Activated naive CD8-positive, alpha-beta T cell treated with anti-CD3 and anti-CD28 coated beads, Interleukin-2, amount 50 U/mL, for 24 hours (primary cell): ENCODE measurements around the gene FBXO41.
A peak's percentile ranks its signal among the peaks of the same experiment; 100 is the strongest.
"Not testable (repeated sequence)": the region's sequence is repeated elsewhere in the genome, so short reads cannot be mapped to it uniquely, and the experiment has no call there.

ENCODE experiments used
- ATAC-seq: fragments of 150-1000 bp; cut with Tn5 transposase; one replicate; pipeline ENCODE4 v1.10.0; 2021
- DNase-seq: peaks from one replicate; pipeline ENCODE4 v3.0.0; 2021
- H3K27ac Mint-ChIP-seq: one replicate; pipeline ENCODE4 v1.8.0; 2021; ENCODE audit warnings: mild to moderate bottlenecking, mixed read lengths
- H3K27me3 Mint-ChIP-seq: one replicate; pipeline ENCODE4 v1.8.0; 2021; ENCODE audit warnings: mixed read lengths
- H3K36me3 Mint-ChIP-seq: one replicate; pipeline ENCODE4 v1.8.0; 2021; ENCODE audit warnings: low read depth, mixed read lengths
- H3K4me1 Mint-ChIP-seq: one replicate; pipeline ENCODE4 v1.8.0; 2021; ENCODE audit warnings: mixed read lengths
- H3K4me3 Mint-ChIP-seq: one replicate; pipeline ENCODE4 v1.8.0; 2021; ENCODE audit warnings: mild to moderate bottlenecking, moderate library complexity, mixed read lengths
- H3K9me3 Mint-ChIP-seq: one replicate; pipeline ENCODE4 v1.8.0; 2021; ENCODE audit warnings: mixed read lengths

Gene FBXO41

DNA sequence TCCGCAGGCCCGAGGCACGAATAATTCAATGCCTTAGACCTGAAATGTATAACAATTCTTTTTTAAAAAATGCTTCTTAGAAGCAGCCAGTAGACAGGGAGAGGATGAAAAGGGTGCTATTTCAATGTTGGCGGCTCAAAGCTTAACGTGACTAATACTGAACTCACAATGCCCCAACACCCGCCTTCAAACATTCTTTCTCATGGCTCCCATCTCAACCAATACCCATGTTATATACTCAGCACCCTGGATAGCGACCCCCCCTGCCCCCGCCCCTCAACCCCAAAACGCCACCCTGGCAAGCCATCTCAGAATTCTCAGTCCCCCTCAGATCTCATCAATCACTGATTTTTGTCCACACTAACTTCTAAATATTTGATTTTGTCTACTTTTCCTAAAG, 4.4 kb downstream of the FBXO41 start:
- no peaks in the 10 kb centered on the region for H3K9me3 Mint-ChIP-seq
- no peak overlapping the region for H3K4me3 Mint-ChIP-seq
- peaks cover 24% of the 10 kb centered on the region for H3K4me1 Mint-ChIP-seq
- no peaks in the 10 kb centered on the region for H3K27me3 Mint-ChIP-seq
- DNase-seq (no peak), ATAC-seq (no peak)
- H3K36me3 Mint-ChIP-seq: peaks cover 38% of the 10 kb centered on the region
- H3K27ac Mint-ChIP-seq: no peak overlapping the region

- Mint-ChIP-seq H3K4me1 (peaks cover 11% of the 10 kb centered on the region), H3K27me3 (no peaks in the 10 kb centered on the region), H3K9me3 (no peaks in the 10 kb centered on the region), H3K36me3 (peaks cover 36% of the 10 kb centered on the region), H3K4me3 (no peak overlapping the region), H3K27ac (no peak overlapping the region)
- DNase-seq (no peak), ATAC-seq (no peak)
Observed at GRCh38 chr2:73272270-73272669, 12.0 kb downstream of the FBXO41 start.

DNA sequence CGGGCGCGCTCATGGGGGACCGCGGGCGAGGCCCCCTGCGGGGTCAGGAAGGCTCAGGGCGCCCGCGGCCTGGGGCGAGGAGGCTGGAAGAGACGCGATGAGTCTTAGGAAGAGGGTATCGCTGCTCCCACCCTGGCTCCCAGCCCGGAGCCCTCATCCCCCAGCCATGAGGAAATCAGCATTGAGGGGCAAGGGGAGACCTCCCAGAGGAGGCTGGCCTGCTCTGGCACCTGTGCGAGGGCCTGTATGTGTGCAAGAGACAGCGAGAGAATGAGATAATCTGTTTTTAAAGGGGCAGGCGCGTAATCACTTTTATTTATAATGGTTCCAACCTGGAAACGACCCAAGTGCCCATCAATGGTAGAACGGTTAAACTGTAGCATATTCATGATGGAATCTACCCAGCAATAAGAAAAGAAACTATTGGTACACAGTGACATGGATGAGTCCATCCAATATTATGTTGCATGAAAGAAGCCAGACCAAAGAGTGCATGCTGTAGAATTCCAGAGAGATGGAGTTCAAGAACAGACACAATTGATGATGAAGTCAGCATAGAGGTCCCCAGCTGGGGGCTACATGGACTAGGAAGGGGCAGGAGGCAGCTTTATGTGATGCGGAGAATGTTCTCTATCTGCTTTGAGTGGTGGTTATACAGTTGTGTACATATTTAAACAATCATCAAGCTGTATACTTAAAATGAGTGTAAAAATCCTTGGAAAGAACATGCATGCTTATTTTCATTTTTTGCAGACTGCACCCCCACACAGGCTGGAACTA, 14.4 kb downstream of the FBXO41 start:
- no peaks in the 10 kb centered on the region for H3K9me3 Mint-ChIP-seq
- peaks cover 11% of the 10 kb centered on the region for H3K4me1 Mint-ChIP-seq
- peak overlapping the region; percentile 6 for H3K4me3 Mint-ChIP-seq
- DNase-seq (no peak), ATAC-seq (peak; percentile 16)
- peaks cover 34% of the 10 kb centered on the region for H3K36me3 Mint-ChIP-seq
- no peaks in the 10 kb centered on the region for H3K27me3 Mint-ChIP-seq
- H3K27ac Mint-ChIP-seq: no peak overlapping the region

GRCh38 chr2:73268830-73269685, 15.2 kb downstream of the FBXO41 start:
- no peaks in the 10 kb centered on the region for H3K9me3 Mint-ChIP-seq
- ATAC-seq (peak; percentile 82), DNase-seq (peak; percentile 61)
- no peak overlapping the region for H3K4me3 Mint-ChIP-seq
- H3K36me3 Mint-ChIP-seq: peaks cover 33% of the 10 kb centered on the region
- H3K27me3 Mint-ChIP-seq: no peaks in the 10 kb centered on the region
- H3K27ac Mint-ChIP-seq: no peak overlapping the region
- peaks cover 11% of the 10 kb centered on the region for H3K4me1 Mint-ChIP-seq

- Mint-ChIP-seq H3K27ac (no peak overlapping the region), H3K36me3 (peaks cover 33% of the 10 kb centered on the region), H3K4me3 (peak overlapping the region; percentile 1), H3K9me3 (no peaks in the 10 kb centered on the region), H3K27me3 (no peaks in the 10 kb centered on the region), H3K4me1 (peaks cover 11% of the 10 kb centered on the region)
- ATAC-seq (no peak), DNase-seq (no peak)
Observed at GRCh38 chr2:73268366-73268829, 15.9 kb downstream of the FBXO41 start.

GRCh38 chr2:73267008-73267407, 17.3 kb downstream of the FBXO41 start:
- DNase-seq (no peak), ATAC-seq (no peak)
- no peak overlapping the region for H3K4me3 Mint-ChIP-seq
- no peaks in the 10 kb centered on the region for H3K9me3 Mint-ChIP-seq
- H3K27ac Mint-ChIP-seq: no peak overlapping the region
- H3K36me3 Mint-ChIP-seq: peaks cover 32% of the 10 kb centered on the region
- H3K27me3 Mint-ChIP-seq: no peaks in the 10 kb centered on the region
- peaks cover 11% of the 10 kb centered on the region for H3K4me1 Mint-ChIP-seq

DNA sequence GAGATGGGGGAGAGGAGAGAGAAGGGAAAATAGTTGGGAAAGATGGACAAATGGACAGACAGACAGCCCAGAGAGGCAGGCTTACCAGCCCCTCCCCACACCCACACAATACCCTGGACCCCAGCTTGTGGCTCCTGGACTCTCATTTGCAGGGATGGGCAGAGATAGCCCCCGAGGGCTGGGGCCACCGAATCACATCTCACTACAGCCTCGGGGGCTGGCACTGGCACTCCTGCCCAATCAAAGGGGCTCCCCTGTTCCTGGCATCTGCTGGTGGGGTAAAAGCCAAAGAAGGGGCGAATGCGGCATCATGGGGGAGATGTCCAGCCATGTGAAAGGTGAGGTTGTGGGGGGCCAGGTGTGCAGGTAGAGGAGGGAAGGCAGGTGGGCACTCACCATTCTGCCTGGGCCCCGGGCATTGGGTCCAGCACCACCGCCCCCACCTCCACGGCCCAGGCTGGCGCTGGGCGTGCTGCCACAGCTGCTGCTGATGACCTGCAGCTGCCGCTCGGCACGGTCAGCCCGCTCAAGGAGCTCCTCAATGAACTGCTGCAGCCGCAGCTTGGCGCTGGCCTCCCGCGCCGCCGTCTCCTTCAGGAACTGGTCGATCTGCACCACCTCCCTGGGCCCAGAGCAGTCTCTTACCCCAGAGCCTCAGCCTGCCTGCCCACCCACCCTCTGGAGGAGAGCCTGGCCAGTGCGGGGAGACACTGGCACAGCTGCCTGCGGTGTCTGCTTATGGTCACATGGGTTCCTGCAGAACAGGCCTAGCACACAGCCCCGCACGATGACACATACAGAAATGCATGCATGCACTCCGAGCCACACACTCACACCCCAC, 18.0 kb downstream of the FBXO41 start:
- Mint-ChIP-seq H3K4me3 (no peak overlapping the region), H3K36me3 (peaks cover 31% of the 10 kb centered on the region), H3K4me1 (peaks cover 11% of the 10 kb centered on the region), H3K27ac (no peak overlapping the region), H3K27me3 (no peaks in the 10 kb centered on the region), H3K9me3 (no peaks in the 10 kb centered on the region)
- ATAC-seq (no peak), DNase-seq (no peak)

DNA sequence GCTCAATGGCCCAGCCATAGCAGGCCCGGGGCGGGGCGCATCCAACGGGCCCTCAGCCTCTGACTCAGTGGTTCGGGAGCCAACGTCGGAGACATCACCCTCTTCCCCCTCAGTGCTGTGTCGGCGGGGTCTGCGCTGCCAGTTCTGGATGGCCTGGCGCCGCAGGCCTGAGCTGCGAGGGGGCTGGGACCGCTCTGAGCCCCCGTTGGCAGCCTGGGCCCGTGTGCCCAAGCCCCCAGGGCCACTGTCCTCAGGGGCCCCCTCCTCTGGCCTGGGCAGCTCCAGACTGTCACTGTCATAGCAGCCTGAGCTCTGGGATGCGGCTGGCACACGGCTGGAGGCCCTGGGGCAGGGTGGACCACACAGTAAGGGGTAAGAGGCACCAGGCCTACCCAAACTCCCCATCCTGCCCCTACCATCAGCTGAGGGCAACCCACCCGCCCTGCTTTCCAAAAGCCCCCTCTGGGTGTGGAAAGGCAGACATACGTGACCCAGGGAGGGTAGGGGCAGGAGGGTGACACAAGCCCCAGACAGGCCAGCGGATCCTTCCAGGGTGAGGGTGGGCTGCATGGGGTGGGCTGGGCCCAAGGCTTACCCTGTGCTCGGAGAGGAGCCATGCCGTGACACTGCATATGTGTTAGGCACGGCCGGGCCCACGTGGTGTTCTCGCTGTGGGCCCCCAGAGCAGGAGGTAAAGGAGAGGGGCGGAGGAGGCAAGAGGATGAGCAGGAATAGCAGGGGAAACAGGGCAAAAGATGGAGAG, 18.8 kb downstream of the FBXO41 start:
- no peak for DNase-seq
- H3K4me3 Mint-ChIP-seq: no peak overlapping the region
- peaks cover 11% of the 10 kb centered on the region for H3K4me1 Mint-ChIP-seq
- peaks cover 24% of the 10 kb centered on the region for H3K36me3 Mint-ChIP-seq
- no peaks in the 10 kb centered on the region for H3K9me3 Mint-ChIP-seq
- H3K27me3 Mint-ChIP-seq: no peaks in the 10 kb centered on the region
- ATAC-seq: no peak
- H3K27ac Mint-ChIP-seq: no peak overlapping the region

DNA sequence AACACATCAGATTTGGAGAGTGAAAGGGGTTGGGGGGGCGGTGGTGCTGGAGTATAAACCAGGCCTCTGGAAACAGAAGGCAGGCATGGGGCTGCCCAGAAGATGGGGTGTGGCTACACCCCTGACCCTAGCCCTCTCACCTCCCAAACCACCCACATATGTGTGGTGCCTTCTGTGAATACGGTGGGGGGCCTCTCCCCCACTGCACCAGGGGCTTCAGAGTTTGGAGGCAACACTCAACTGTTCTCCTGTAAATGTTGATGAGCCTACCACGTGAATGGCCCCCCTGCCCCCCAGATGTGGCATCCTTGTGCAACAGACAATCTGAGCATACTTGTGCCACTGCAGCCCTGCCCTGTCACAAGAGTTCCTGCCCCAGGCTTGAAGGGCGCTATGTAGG, 19.5 kb downstream of the FBXO41 start:
- ATAC-seq: no peak
- Mint-ChIP-seq H3K4me1 (peaks cover 8% of the 10 kb centered on the region), H3K9me3 (no peaks in the 10 kb centered on the region), H3K27me3 (no peaks in the 10 kb centered on the region), H3K27ac (no peak overlapping the region), H3K36me3 (peaks cover 21% of the 10 kb centered on the region), H3K4me3 (no peak overlapping the region)
- no peak for DNase-seq

- H3K36me3 Mint-ChIP-seq: peaks cover 21% of the 10 kb centered on the region
- no peaks in the 10 kb centered on the region for H3K9me3 Mint-ChIP-seq
- H3K27ac Mint-ChIP-seq: no peak overlapping the region
- ATAC-seq (no peak), DNase-seq (no peak)
- H3K27me3 Mint-ChIP-seq: no peaks in the 10 kb centered on the region
- no peak overlapping the region for H3K4me3 Mint-ChIP-seq
- peaks cover 6% of the 10 kb centered on the region for H3K4me1 Mint-ChIP-seq
Observed at GRCh38 chr2:73264332-73264606, 20.0 kb downstream of the FBXO41 start.

GRCh38 chr2:73263540-73264331, 20.5 kb downstream of the FBXO41 start:
- ATAC-seq: no peak
- Mint-ChIP-seq H3K9me3 (no peaks in the 10 kb centered on the region), H3K27ac (no peak overlapping the region)

DNA sequence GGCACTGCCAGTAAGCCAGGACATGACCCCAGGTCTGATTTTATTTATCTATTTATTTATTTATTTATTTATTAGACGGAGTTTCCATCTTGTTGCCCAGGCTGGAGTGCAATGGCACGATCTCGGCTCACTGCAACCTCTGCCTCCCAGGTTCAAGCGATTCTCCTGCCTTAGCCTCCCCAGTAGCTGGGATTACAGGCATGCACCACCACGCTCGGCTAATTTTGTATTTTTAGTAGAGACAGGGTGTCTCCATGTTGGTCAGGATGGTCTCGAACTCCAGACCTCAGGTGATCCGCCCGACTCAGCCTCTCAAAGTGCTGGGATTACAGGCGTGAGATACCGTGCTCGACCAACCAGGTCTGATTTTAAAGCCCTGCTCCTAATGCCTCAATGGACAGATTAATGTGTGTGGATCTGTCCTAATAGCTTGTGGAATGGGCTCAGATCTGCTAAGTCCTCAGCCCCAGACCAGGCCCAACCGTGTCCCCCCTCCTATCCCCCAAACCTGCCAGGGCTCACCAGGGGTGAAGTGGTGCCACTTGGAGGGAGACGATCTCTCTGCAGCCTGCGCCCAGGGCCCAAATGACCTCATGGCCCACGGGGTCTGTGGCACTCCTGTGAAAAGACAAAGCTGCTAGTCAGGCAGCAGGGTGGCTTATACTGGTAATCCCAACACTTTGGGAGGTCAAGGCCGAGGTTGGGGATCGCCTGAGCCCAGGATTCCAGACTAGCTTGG, 21.4 kb downstream of the FBXO41 start:
- ATAC-seq, H3K27ac Mint-ChIP-seq, H3K27me3 Mint-ChIP-seq, H3K4me3 Mint-ChIP-seq, H3K9me3 Mint-ChIP-seq, H3K4me1 Mint-ChIP-seq, DNase-seq: not testable (repeated sequence)
- peaks cover 16% of the 10 kb centered on the region for H3K36me3 Mint-ChIP-seq

More at GRCh38 chr2:73263540-73264331, 20.5 kb downstream of the FBXO41 start:
- Mint-ChIP-seq H3K4me3 (no peak overlapping the region), H3K27me3 (no peaks in the 10 kb centered on the region), H3K36me3 (peaks cover 24% of the 10 kb centered on the region), H3K4me1 (peaks cover 6% of the 10 kb centered on the region)
- DNase-seq: no peak

DNA sequence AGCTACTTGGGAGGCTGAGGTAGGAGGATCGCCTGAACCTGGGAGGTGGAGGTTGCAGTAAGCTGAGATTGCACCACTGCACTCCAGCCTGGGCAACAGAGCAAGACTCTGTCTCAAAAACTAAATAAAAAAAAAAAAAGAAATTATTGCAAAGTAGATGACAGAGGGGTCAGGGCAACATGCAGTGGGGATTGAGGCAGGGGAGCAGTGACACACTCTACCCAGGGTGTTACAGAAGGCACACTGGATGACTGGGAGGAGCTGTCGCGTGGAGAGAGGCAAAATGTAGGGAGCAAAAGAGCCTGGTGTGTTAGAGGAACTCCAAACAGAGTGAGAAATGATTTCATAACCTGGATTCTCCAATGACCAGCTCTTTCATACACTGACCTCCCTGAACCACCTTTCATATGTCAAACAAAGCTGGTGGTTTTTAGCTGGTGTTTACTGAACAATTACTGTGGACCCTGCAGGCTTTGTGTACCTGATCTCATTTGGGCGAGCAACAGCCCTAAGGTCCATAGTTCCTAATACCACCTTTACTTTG, 22.1 kb downstream of the FBXO41 start:
- ATAC-seq (no peak), DNase-seq (no peak)
- Mint-ChIP-seq H3K4me1 (no peaks in the 10 kb centered on the region), H3K27ac (no peak overlapping the region), H3K9me3 (no peaks in the 10 kb centered on the region), H3K4me3 (no peak overlapping the region), H3K27me3 (no peaks in the 10 kb centered on the region), H3K36me3 (peaks cover 14% of the 10 kb centered on the region)
